Melanocyte of skin (primary cell): ENCODE data around the gene CPOX. TPM values are rescaled to one million over a fixed set of nuclear protein-coding genes. Genes with fewer than 3 reads are reported as not detected.

Experiments
- total RNA-seq, 2 donors: library from RNA; depleted of rRNA; stranded (reverse); fragments of >200 nt; gene quantifications; 2 replicates each; pipeline ENCODE4 v1.2.3, GENCODE V29; 2012

Gene CPOX
- total RNA-seq: 10 to 100 TPM; 18.9 to 35.0 TPM

DNA sequence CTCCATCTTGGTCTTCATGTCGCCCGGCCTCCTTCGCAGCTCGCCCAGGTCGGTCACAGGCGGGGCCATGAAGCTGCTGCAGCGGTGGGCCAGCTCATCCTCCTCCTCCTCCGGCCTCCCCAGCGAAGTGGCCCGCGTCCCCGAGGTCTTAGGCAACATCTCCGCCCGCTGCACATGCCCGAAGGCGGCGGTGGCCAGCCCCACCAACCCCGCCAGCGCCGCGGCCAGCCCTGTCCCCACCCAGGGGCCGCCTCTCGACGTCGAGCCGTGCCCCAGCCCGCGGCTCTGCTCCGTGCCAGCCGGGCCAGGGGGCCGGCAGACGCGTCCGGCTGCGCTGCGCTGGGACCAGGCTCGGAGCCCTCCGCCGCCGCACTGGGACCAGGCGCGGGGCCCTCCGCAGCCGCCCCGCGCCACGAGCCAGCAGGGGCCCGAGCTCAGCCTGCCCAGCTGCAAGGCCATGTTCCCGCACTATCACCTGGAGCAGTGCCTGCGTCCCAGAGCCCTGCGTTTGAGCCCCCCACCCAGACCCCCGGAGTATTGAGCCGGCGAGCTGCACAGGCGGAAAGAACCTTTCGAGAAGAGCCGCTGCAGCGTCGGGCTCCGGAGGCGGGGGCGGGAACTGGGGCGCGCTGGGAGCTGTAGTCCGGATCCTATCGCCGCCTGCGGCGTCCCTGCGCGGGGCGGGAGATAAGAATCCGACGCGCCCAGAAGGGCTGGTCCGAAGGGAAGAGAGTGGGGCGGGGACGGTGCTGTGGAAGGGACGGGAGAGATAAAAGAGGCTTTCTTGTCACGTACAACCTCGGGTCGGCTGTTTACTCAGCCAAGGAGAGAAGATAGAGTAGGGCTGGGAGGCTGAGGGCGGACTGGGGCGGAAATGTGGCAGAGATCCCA is at the start of gene CPOX:
TSS of gene CPOX (minus strand) at position 566 of the 891 bp plus-strand sequence. CDS start at position 459, 107 bp downstream.

GRCh38 chr3:98531622-98532274 is 61.7 kb downstream of the CPOX start, which contains the start of gene GPR15:
TSS of gene GPR15 (plus strand) at chr3:98531978. CDS start at chr3:98532034, 56 bp downstream.

Other genes with a start within 250 kb of the CPOX start
- not detected for gene OR5K4, start 239.8 kb downstream of the CPOX start, total RNA-seq
- not detected for gene OR5K3, start 202.9 kb downstream of the CPOX start, total RNA-seq
- not detected for gene OR5K1, start 130.4 kb downstream of the CPOX start, total RNA-seq
- not detected for gene OR5K2, start 95.9 kb downstream of the CPOX start, total RNA-seq
- gene CLDND1, start 70.7 kb downstream of the CPOX start, total RNA-seq: 100 to 1,000 TPM in 1 of 2 donors, 10 to 100 TPM in 1; 61.6 to 110 TPM
- gene GPR15, start 61.6 kb downstream of the CPOX start, total RNA-seq: not detected
- gene ST3GAL6, start 169.7 kb upstream of the CPOX start, total RNA-seq: 100 to 1,000 TPM in 1 of 2 donors, 10 to 100 TPM in 1; 64.4 to 105 TPM